Prostate gland (tissue), 2 donors: ENCODE measurements around the gene VSTM2A.

Experiments used
- CTCF ChIP-seq, 4 experiments: fragments of 200-600 bp in 2 of 4; fragments of 450-650 bp in 2 of 4; sonication (generic) in 2 of 4; IDR thresholded peaks; 1 replicate in 3 of 4; 2 replicates in 1 of 4; pipeline ENCODE4 v1.5.1; 2016 to 2019; ENCODE audit warnings: antibody characterized with exemption in 4 of 4, mild to moderate bottlenecking in 2 of 4, moderate library complexity in 2 of 4
- POLR2A ChIP-seq: fragments of 450-650 bp; IDR thresholded peaks from one replicate; pipeline ENCODE4 v1.6.1; 2016; ENCODE audit warnings: antibody characterized with exemption, mild to moderate bottlenecking
- POLR2AphosphoS5 ChIP-seq: sonication (generic); formaldehyde crosslinking; IDR thresholded peaks from one replicate; pipeline ENCODE4 v1.6.1; 2017; ENCODE audit warnings: antibody characterized with exemption

GRCh38 chr7:54563329-54563916, 21.2 kb downstream of the VSTM2A start:
- TF ChIP-seq CTCF (IDR thresholded peaks at IDR 0.05) = no peak
- no peak for TF ChIP-seq POLR2A
- TF ChIP-seq POLR2AphosphoS5 = no peak
